Left renal pelvis (tissue), 4 donors: ENCODE measurements around the gene IL17RE. TPM values are rescaled to one million over a fixed set of nuclear protein-coding genes. Genes with fewer than 3 reads are reported as not detected.
"Not testable (repeated sequence)": the region's sequence is repeated elsewhere in the genome, so short reads cannot be mapped to it uniquely, and the experiment has no call there.

ENCODE experiments used
- DNase-seq, 4 donors: peaks; one replicate each; pipeline ENCODE4 v3.0.0-alpha.2; 2013; ENCODE audit warnings: low read depth in 4 of 4, low spot score in 3 of 4
- polyA plus RNA-seq, 4 donors: library from polyadenylated mRNA; unstranded; fragments of 120-200 nt; gene quantifications; one replicate each; pipeline ENCODE4 v1.2.1, GENCODE V29; 2013; ENCODE audit not compliant: insufficient read length in 4 of 4

Gene IL17RE, protein sequence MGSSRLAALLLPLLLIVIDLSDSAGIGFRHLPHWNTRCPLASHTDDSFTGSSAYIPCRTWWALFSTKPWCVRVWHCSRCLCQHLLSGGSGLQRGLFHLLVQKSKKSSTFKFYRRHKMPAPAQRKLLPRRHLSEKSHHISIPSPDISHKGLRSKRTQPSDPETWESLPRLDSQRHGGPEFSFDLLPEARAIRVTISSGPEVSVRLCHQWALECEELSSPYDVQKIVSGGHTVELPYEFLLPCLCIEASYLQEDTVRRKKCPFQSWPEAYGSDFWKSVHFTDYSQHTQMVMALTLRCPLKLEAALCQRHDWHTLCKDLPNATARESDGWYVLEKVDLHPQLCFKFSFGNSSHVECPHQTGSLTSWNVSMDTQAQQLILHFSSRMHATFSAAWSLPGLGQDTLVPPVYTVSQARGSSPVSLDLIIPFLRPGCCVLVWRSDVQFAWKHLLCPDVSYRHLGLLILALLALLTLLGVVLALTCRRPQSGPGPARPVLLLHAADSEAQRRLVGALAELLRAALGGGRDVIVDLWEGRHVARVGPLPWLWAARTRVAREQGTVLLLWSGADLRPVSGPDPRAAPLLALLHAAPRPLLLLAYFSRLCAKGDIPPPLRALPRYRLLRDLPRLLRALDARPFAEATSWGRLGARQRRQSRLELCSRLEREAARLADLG
- 10 to 100 TPM in 3 of 4 donors, 1 to 10 TPM in 1; 1.8 to 20.1 (median 14.7) TPM for polyA plus RNA-seq

DNA sequence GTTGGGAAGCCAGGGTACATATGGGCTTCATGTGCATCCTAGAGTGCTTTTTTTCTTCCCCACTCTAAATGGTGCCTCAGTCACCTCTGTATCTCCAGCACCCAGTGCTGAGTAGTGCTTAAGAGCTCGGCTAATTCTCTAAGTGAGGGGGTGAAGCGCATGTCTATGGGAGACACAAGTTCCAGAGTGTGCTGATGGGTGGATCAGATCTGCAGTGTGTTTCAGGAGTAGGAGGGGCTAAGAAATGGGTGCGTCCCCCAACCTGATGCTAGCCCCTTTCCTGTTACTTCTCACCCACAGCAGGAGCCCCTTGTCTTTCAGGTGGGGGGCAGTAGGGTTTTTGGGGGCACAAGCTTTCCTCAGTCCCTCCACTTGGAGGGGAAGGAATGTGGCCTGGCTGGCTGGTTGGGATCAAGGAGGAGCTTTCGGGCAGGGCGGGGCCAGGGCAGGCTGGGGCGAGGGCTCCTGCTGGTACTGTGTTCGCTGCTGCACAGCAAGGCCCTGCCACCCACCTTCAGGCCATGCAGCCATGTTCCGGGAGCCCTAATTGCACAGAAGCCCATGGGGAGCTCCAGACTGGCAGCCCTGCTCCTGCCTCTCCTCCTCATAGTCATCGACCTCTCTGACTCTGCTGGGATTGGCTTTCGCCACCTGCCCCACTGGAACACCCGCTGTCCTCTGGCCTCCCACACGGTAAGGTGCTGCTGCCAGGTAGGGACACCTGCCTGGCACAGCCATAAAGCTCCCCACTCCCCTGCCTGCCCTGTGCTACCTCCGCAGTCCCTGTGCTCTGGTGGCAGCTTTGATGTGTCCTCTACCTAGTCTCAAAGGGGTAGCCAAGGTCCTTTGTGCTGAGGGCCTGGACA lies at the start of gene IL17RE:
Gene IL17RE (plus strand): TSS at position 477 of the 866 bp plus-strand sequence. CDS start 85 bp downstream, at position 562.
- DNase-seq, result no peak

DNA sequence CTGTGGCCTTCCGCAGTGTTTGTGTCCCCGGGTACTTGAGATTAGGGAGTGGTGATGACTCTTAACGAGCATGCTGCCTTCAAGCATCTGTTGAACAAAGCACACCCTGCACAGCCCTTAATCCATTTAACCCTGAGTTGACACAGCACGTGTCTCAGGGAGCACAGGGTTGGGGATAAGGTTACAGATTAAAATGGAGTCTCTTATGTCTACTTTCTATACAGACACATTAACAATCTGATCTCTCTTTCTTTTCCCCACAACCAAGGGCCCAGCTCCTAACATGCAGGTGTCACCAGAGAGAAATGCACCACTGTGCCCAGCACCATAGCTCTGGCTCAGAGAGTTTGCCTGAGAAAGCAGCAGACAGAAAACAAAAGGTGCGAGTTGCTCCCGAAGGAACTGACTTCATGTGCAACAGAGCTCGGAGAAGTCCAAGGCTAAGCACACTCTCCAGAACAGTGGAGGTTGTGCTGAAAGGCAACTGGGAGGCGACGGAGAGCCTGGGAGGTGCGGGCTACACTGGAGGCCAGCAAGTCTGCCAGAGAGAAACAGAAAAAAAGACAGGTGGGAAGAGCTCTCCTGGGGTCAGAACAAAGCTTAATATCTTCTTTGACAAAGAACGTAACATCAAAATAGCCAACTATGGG lies 48.2 kb upstream of the IL17RE start:
- DNase-seq, result not testable (repeated sequence)

DNA sequence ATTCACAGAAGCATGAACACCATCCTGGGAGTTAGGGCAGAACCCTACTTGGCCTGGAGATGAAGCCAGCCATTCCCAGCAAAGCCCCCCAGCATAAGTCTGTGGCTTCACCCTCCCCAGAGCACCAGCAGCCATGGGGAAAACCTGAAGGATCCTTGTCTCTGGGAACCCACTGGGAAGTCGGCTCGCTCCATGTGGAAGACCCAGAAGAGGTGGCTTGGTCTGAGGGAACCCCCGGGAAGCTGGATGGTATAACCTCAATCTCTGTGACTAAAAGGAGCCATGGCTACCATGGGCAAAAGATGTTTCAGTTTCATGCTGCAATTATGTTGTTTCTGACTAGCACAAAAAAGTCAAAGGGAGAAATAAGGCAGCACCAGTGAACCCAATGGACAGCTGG lies 47.1 kb upstream of the IL17RE start:
- no peak for DNase-seq

DNA sequence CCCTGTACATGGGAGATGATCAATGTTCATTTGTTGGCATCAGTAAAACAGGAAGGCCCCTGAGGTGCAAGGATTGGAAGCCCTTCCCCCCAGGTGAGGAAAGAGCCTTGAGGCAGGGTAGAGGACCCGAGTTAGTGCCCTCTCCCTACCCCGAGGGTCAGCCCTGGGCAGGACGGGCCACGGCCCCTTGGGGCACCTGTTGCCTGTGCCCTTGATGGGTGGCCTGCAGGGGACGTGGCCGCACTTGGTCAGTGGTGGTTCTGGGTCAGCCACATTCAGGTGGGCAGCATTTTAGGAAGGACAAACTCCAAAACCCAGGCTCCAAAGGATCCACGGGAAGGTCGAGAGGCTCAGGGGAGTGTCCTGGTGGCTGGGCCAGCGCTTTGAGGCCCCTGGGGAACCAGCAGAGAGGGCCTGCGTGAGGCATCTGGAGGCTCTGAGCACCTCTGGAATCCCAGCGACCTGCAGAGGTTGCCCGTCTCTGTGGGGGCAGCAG lies 43.1 kb upstream of the IL17RE start:
- DNase-seq, result no peak

DNA sequence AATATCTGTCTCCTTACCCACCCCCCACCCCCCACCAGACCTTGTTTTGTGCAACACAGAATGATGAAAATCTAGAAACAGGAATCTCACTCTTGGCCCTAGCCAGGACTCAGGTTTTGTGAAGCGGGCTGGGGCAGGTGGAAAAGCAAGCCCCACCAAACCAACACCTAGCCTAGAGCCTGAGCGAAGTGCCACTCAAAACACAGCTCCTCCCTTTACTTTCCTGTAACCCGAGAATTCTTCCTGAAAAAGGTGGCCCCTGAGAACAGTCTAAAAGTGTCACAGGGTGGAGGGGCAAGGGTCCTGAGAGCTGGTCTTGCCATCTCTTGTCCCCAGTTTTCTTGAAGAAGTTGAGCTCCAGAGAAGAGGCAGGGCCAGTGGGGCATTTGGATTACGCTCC lies 41.4 kb upstream of the IL17RE start:
- DNase-seq, result no peak

DNA sequence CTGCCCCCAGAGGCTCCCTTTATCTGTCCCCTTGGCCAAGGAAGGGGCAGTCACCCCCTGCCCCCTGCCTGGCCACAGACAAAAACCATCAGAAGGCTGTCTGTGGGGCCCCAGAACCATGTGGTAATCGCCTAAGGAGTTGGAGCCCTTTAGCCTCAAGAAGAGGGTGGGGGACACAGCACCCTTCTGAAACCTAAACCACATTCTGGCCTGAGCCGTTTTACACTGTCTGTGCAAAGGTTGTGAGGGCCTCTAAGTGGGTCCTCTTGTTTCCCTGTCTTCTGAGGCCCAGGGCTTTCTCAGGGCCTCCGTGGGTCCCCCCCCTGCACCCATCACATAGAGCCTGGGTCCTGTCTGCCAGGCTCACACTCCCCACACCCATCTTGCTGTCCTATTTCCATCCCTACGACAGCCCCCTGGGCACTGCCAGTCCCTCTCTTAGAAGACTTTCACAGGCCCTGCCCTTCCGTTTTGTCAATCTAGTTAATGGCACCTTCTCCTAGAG lies 41.0 kb upstream of the IL17RE start:
- no peak for DNase-seq

DNA sequence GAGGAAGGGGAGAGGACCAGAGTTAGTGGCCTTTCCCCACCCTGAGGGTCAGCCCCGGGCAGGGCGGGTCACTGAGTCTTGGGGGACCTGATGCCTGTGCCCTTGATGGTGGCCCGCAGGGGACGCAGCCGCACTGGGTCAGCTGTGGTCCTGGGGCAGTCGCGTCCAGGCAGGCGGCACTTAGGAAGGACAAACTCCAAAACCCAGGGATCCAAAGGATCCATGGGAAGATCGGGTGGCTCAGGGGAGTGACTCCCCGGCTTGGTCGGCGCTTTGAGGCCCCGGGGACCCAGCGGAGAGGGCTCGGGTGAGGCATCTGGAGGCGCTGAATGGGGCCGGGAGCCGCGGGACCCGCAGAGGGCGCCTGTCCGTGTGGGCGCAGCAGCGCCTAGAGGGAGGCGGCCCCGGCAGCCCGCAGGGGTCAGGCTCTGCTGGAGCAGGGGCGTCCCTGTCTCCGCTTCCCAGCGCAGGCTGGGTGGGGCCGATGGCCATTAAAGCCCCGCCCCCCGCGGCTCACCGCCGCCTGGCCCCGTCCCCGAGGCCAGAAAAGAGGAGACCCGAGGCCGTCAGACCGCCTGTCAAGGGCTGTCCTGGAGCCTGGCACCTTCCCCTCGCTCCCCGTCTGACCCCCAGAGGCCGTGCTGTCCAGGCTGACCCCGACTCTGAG lies 40.1 kb upstream of the IL17RE start:
- DNase-seq, result peak in 1 of 4 donors; percentile 18

DNA sequence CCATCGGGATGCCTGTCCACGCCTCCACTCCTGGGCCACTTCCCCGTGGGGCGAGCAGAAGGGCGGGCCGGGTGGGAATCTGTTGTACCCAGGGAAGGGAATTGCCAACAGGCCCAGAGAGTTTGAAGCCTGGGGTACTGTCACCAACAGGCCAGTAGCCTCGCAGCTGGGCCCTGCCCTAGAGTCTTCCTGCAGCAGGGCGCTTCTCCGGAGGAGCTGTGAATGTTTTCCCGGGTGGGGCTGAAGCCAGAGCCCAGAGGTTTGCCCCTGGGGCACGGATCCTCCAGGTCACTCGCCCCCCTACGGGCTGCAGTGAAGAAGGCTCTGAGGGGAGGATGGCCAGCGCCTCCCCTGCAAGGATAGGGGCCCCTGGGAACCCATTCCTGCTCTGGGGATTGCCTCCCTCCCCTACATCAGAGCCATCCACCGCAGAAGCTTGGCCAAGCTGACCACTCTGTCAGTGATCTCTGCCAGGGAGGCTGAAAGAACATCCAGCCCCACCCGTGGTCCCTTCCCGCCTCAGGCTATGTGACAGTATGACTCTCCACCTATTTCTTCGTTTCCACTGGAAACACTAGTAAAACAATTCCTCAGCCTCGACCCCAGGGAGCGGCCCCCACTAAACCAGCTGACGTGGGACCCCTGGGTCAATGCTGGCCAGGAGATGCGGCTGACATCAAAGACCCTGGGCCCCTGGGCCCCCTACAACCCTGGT lies 39.4 kb upstream of the IL17RE start:
- DNase-seq, result no peak

DNA sequence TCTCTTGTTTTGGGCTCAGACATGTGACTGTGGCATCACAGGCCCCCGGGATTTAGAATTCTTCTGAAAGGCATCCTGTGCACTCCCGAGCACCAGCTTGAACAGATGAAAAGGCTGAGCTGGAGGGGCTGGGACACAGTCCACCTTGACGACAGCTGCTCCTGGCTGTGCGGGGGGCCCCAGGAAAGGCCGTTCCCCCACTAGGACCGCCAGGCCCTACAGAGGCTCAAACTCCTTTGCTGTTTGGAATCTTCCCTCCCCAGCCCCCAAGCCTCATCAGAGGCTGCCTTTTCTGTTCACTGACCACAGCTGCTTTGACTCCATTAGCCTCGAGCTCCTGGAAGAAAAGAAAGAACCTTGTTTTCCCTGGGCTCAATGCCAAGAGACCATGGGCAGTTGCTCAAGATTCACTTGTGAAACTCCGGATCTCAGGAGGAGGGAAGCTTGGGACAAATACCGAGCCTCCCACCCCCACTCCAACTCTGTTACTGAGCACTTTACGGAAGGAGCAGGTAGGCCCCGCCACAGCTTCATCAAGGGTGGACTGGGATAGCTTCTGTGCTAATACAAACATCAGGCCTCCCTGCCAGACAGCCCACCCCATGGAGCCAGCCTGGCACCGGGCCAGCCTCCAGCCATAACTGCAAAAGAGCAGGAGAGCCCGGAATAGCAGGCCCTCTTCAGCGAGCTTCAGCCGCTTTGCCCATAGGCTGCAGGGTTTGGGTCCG lies 38.3 kb upstream of the IL17RE start:
- DNase-seq, result peak in 3 of 4 donors; percentile 21 to 53 (median 38)

DNA sequence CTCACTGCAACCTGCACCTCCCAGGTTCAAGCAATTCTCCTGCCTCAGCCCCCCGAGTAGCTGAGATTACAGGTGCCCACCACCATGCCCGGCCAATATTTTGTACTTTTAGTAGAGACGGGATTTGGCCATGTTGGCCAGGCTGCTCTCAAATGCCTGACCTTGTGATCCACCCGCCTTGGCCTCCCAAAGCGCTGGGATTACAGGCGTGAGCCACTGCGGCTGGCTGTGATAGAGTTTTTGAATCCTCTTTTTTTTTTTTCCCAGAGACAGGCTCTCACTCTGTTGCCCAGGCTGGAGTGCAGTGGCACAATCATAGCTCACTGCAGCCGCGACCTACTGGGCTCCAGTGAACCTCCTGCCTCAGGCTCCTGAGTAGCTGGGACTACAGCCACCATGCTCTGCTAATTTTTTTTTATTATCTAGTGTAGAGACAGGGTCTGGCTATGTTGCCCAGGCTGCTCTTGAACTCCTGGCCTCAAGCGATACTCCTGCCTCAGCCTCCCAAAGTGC lies 37.5 kb upstream of the IL17RE start:
- not testable (repeated sequence) for DNase-seq

DNA sequence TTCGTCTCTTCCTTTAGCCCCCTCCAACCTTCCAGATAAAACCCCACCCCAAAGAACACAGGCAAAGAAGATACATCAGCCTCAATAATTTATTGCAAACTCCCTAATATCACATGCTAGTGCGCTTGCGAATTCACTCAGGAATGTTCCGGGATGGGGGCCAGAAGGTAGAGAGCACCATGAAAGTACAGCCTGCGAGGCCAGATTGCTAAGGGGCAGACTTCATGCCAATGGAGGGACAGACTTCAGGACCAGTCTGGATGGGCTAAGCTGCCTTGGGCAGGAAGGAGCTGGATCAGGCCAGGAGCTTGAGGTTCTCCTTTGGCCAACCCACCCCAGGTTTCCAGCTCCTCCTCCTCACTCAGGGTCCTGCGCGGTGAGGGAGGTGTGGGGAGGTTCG lies 36.0 kb upstream of the IL17RE start:
- DNase-seq, result no peak

DNA sequence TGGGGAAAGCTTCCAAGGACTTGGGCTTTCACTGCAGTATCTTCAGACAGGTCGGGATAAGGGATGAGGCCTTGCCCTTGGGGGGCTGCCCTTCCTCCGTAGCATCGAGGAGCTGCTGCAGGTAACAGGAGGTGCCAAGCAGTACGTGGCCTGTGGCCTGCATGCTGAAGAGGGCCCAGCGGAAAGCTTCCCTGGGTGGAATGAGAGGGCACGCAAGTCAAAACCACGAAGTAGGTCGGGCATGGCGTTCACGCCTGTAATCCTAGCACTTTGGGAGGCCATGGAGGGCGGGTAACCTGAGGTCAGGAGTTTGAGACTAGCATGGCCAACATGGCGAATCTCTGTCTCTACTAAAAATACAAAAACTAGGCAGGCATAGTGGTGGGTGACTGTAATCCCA lies 35.5 kb upstream of the IL17RE start:
- DNase-seq, result no peak

DNA sequence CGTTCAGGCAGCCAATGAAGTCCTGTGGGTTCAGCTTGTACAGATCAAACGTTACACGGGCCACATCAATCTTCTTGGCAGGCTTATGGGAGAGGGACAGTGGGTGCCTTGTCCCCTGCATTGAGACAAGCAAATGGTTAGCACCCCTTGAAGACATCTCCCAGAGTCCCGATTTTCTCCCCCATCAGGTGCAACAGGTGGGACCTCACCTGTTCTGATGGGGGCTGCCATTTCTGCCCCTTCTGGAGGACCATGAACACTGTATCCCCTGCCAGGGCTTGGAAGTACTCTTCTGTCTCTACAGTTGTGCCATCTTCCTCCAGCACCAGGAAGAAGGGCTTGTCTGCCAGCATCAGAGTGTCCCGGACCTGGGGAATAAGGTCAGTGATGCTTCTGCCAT lies 32.7 kb upstream of the IL17RE start:
- no peak for DNase-seq

DNA sequence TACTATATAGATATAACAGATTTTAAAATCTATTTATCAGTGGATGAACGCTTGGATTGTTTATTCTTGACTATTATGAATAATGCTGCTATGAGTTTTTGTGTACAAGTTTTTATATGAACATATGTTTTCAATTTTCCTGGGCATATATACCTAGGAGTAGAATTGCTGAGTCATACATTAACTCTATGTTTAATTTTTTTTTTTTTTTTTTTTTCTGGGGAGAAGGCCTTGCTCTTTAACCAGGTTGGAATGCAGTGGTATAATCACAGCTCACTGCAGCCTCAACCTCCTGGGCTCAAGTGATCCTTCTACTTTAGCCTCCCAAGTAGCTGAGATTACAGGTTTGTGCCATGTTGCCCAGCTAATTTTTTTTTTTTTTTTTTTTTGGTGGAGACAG lies 31.7 kb upstream of the IL17RE start:
- DNase-seq, result no peak

DNA sequence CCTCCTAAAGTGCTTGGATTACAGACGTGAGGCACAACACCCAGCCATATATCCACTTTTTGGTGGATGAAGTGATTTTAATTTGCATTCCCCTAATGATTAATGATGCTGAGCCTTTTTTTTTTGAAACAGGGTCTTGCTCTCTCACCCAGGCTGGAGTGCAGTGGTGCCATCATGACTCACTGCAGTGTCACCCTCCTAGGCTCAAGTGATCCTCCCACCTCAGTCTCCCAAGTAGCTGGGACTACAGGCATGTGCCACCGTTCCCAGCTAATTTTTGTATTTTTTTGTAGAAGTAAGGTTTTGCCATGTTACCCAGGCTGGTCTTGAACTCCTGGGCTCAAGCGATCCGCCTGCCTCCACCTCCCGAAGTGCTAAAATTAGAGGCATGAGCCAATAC lies 30.6 kb upstream of the IL17RE start:
- not testable (repeated sequence) for DNase-seq

DNA sequence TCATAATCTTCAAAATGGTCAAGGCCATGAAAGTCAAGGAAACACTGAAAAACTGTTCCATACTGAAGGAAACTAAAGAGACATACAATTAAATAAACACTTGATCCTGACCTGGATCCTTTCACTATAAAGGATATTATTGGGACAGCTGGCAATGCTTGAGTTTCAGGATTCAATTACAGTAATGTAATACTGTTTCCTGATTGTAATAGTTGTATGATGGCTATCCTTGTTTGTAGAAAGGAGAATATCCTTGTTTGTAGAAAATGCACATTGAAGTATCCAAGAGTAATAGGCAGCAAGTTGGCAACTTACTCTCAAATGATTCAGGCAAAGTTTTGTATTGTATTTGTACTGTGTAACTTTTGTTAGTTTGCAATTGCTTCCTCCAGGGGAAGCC lies 27.2 kb upstream of the IL17RE start:
- no peak for DNase-seq

DNA sequence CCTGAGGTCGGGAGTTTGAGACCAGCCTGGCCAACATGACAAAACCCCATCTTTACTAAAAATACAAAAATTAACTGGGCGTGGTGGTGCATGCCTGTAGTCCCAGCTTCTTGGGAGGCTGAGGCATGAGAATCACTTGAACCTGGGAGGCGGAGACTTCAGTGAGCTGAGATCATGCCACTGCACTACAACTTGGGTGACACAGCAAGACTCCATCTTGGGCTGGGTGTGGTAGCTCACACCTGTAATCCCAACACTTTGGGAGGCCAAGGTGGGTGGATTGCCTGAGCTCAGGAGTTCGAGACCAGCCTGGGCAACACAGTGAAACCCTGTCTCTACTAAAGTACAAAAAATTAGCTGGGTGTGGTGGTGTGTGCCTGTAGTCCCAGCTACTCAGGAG lies 26.4 kb upstream of the IL17RE start:
- DNase-seq, result not testable (repeated sequence)

DNA sequence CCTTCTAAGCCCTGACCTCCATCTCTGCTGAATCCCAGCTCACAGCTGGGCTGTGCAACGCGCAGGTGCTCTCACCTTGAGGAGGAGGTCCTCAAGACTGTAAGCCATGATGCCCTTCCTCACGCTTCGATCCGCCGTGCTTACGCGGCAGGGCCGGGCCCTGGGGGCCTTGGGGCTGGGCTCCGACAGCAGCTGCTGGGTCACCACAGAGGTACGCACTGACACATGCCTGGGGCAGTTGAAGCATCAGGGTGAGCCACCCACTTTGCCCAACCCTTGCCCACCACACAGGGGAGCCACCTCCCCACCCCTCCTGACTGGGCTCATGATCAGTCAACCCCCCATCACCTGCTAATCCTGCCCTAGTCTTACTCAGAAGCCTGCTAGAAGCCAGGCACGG lies 25.7 kb upstream of the IL17RE start:
- no peak for DNase-seq
